HepG2 (cell line): Measurements from ENCODE around the gene NISCH. TPM values are rescaled to one million over a fixed set of nuclear protein-coding genes. Genes with fewer than 3 reads are reported as not detected.

Experiments
- ATAD3A ChIP-seq: sonication (generic); formaldehyde crosslinking; IDR thresholded peaks from 2 replicates; pipeline ENCODE4 v1.4.0; 2020; ENCODE audit warnings: missing genetic modification reagents
- EEA1 ChIP-seq: sonication (generic); formaldehyde crosslinking; IDR thresholded peaks from 2 replicates; pipeline ENCODE4 v1.5.1; 2020; ENCODE audit warnings: mild to moderate bottlenecking, missing genetic modification reagents, borderline replicate concordance
- ERF ChIP-seq: IDR thresholded peaks from 2 replicates; pipeline ENCODE4 v1.6.1; 2018; ENCODE audit warnings: missing biosample characterization, missing genetic modification reagents
- FOXK1 ChIP-seq: sonication (generic); formaldehyde crosslinking; IDR thresholded peaks from 2 replicates; pipeline ENCODE4 v1.4.0; 2020; ENCODE audit warnings: low read depth, missing genetic modification reagents, borderline replicate concordance
- KDM5A ChIP-seq: fragments of 200-600 bp; sonication (generic); IDR thresholded peaks from 2 replicates; pipeline ENCODE4 v1.7.0; 2018; ENCODE audit warnings: antibody characterized with exemption, mild to moderate bottlenecking, low read length, borderline replicate concordance
- KMT2B ChIP-seq: IDR thresholded peaks from 2 replicates; pipeline ENCODE4 v1.6.1; 2016; ENCODE audit warnings: missing genetic modification reagents, missing compliant biosample characterization
- NCOR1 ChIP-seq: fragments of 200-600 bp; sonication (generic); IDR thresholded peaks from 2 replicates; pipeline ENCODE4 v1.7.0; 2017; ENCODE audit warnings: antibody characterized with exemption, low read length, borderline replicate concordance
- NR2F6 ChIP-seq, 2 experiments: IDR thresholded peaks; 2 replicates each; pipeline ENCODE4 v1.6.1; 2016; ENCODE audit warnings: antibody characterized with exemption in 1 of 2, mild to moderate bottlenecking in 1 of 2
- PRPF4 ChIP-seq: fragments of 200-400 bp; formaldehyde crosslinking; IDR thresholded peaks from 2 replicates; pipeline ENCODE4 v1.6.1; 2016; ENCODE audit warnings: low read length, low read depth; ENCODE audit not compliant: poor library complexity, severe bottlenecking
- RARA ChIP-seq: IDR thresholded peaks from 2 replicates; pipeline ENCODE4 v1.6.1; 2016; ENCODE audit warnings: missing genetic modification reagents, missing compliant biosample characterization
- RBFOX2 ChIP-seq: fragments of 200-400 bp; formaldehyde crosslinking; IDR thresholded peaks from 2 replicates; pipeline ENCODE4 v1.6.1; 2017; ENCODE audit warnings: low read depth, mild to moderate bottlenecking, low read length
- RBM39 ChIP-seq: fragments of 200-400 bp; formaldehyde crosslinking; IDR thresholded peaks from one replicate; pipeline ENCODE4 v1.6.1; 2018; ENCODE audit warnings: antibody characterized with exemption, mild to moderate bottlenecking, low read depth, low read length; ENCODE audit not compliant: poor library complexity, severe bottlenecking
- REXO4 ChIP-seq: sonication (generic); formaldehyde crosslinking; IDR thresholded peaks from 2 replicates; pipeline ENCODE4 v1.8.0; 2022; ENCODE audit warnings: missing genetic modification reagents, mild to moderate bottlenecking, borderline replicate concordance
- RXRB ChIP-seq: IDR thresholded peaks from 2 replicates; pipeline ENCODE4 v1.6.1; 2016; ENCODE audit warnings: borderline replicate concordance, missing genetic modification reagents, missing compliant biosample characterization
- SMAD3 ChIP-seq: sonication (generic); formaldehyde crosslinking; IDR thresholded peaks from 2 replicates; pipeline ENCODE4 v1.4.0; 2020; ENCODE audit warnings: missing genetic modification reagents
- SOX13 ChIP-seq, 3 experiments: fragments of 450-650 bp in 1 of 3; sonication (generic) in 1 of 3; formaldehyde crosslinking in 1 of 3; IDR thresholded peaks in 2 of 3; conservative IDR thresholded peaks in 1 of 3; 2 replicates each; pipeline versions ENCODE4 v1.5.0 to v1.6.1; 2016 to 2020; ENCODE audit warnings: antibody characterized with exemption in 1 of 3, mild to moderate bottlenecking in 1 of 3, missing compliant biosample characterization in 1 of 3, missing genetic modification reagents in 1 of 3, moderate library complexity in 1 of 3
- SSRP1 ChIP-seq: IDR thresholded peaks from 2 replicates; pipeline ENCODE4 v1.6.1; 2016; ENCODE audit warnings: control low read depth
- TEAD3 ChIP-seq: optimal IDR thresholded peaks from 2 replicates; pipeline ENCODE3; 2016; ENCODE audit warnings: borderline replicate concordance
- ZFP36 ChIP-seq: fragments of 150-350 bp; IDR thresholded peaks from 2 replicates; pipeline ENCODE4 v1.6.1; 2018; ENCODE audit warnings: borderline replicate concordance, low read length, low read depth; ENCODE audit not compliant: partially characterized antibody
- ZFP36L2 ChIP-seq: sonication (generic); formaldehyde crosslinking; IDR thresholded peaks from 2 replicates; pipeline ENCODE4 v1.4.0; 2020; ENCODE audit warnings: missing genetic modification reagents
- ZNF136 ChIP-seq: sonication (generic); formaldehyde crosslinking; IDR thresholded peaks from 2 replicates; pipeline ENCODE4 v1.8.1; 2022; ENCODE audit warnings: low read depth, mild to moderate bottlenecking, moderate library complexity, missing genetic modification reagents
- ZNF3 ChIP-seq: IDR thresholded peaks from 2 replicates; pipeline ENCODE4 v1.7.0; 2017; ENCODE audit warnings: inconsistent platforms
- ZNF816 ChIP-seq: sonication (generic); formaldehyde crosslinking; IDR thresholded peaks from 2 replicates; pipeline ENCODE4 v1.8.0; 2022; ENCODE audit warnings: missing genetic modification reagents, mild to moderate bottlenecking, borderline replicate concordance
- ZNF879 ChIP-seq: sonication (generic); formaldehyde crosslinking; IDR thresholded peaks from 2 replicates; pipeline ENCODE4 v1.8.1; 2023; ENCODE audit warnings: missing genetic modification reagents
- ZSCAN21 ChIP-seq: sonication (generic); formaldehyde crosslinking; IDR thresholded peaks from 2 replicates; pipeline ENCODE4 v1.8.0; 2022; ENCODE audit warnings: mild to moderate bottlenecking, missing genetic modification reagents, moderate library complexity, borderline replicate concordance
- ZSCAN30 ChIP-seq: sonication (generic); formaldehyde crosslinking; IDR thresholded peaks from 2 replicates; pipeline ENCODE4 v1.5.0; 2020; ENCODE audit warnings: mild to moderate bottlenecking, missing genetic modification reagents
- polyA plus RNA-seq, 8 experiments: library from polyadenylated mRNA; depleted of rRNA in 3 of 8; stranded (reverse) in 7 of 8; unstranded in 1 of 8; fragments of >200 nt; fragmentation: Illumina TruSeq in 4 of 8; extraction: Trizol in 4 of 8; gene quantifications; 2 replicates each; pipeline versions ENCODE4 v1.2.1 to v1.2.3, GENCODE V29; 2011 to 2016; ENCODE audit warnings: low read depth in 4 of 8, missing spikeins in 1 of 8, mixed read lengths in 1 of 8; ENCODE audit not compliant: insufficient read depth in 1 of 8
- total RNA-seq, 5 experiments: library from RNA; depleted of rRNA; stranded (reverse); fragments of >200 nt; fragmentation: Illumina TruSeq; extraction: Trizol; gene quantifications; 2 replicates each; pipeline ENCODE4 v1.2.3, GENCODE V29; 2016; ENCODE audit warnings: low read depth in 1 of 5
- TF ChIP-seq, protein P1 (sequence below): sonication (generic); formaldehyde crosslinking; IDR thresholded peaks from 2 replicates; pipeline ENCODE4 v1.4.0; 2020; ENCODE audit warnings: missing genetic modification reagents
- TF ChIP-seq, protein P2 (sequence below): sonication (generic); formaldehyde crosslinking; IDR thresholded peaks from 2 replicates; pipeline ENCODE4; 2020; ENCODE audit warnings: missing genetic modification reagents, mild to moderate bottlenecking, borderline replicate concordance

NISCH gene
- total and polyA plus RNA-seq, 2 of the 13 experiments (the other 11 are each of a cell fraction or from before 2014, with no cell fraction given): 27.0 to 47.6 TPM

- TF ChIP-seq ZNF136 (CRISPR knock-in tag): no peak
- TF ChIP-seq REXO4: no peak
- no peak for TF ChIP-seq ZNF3 (CRISPR knock-in tag)
- TF ChIP-seq ZNF879 (CRISPR knock-in tag): no peak
- no peak for TF ChIP-seq ZSCAN21
- TF ChIP-seq, protein P1, sequence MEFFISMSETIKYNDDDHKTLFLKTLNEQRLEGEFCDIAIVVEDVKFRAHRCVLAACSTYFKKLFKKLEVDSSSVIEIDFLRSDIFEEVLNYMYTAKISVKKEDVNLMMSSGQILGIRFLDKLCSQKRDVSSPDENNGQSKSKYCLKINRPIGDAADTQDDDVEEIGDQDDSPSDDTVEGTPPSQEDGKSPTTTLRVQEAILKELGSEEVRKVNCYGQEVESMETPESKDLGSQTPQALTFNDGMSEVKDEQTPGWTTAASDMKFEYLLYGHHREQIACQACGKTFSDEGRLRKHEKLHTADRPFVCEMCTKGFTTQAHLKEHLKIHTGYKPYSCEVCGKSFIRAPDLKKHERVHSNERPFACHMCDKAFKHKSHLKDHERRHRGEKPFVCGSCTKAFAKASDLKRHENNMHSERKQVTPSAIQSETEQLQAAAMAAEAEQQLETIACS (CRISPR knock-in tag): no peak
- TF ChIP-seq ZSCAN30 (CRISPR knock-in tag): no peak
- TF ChIP-seq TEAD3 (CRISPR knock-in tag): peak; percentile 15
- no peak for TF ChIP-seq SSRP1 (CRISPR knock-in tag)
- TF ChIP-seq FOXK1 (CRISPR knock-in tag): no peak
- TF ChIP-seq ZNF816 (CRISPR knock-in tag): no peak
- no peak for TF ChIP-seq RARA (CRISPR knock-in tag)
- TF ChIP-seq NCOR1: no peak
- TF ChIP-seq ZFP36L2 (CRISPR knock-in tag): no peak
- no peak for TF ChIP-seq PRPF4
- TF ChIP-seq NR2F6 (IDR thresholded peaks at IDR 0.05): no peak
- no peak for TF ChIP-seq NR2F6 (CRISPR knock-in tag; IDR thresholded peaks at IDR 0.05)
- 0 out of 2 replicates have a peak, but pooled peaks have one; percentile 12 for TF ChIP-seq RXRB (CRISPR knock-in tag)
- TF ChIP-seq, protein P2, sequence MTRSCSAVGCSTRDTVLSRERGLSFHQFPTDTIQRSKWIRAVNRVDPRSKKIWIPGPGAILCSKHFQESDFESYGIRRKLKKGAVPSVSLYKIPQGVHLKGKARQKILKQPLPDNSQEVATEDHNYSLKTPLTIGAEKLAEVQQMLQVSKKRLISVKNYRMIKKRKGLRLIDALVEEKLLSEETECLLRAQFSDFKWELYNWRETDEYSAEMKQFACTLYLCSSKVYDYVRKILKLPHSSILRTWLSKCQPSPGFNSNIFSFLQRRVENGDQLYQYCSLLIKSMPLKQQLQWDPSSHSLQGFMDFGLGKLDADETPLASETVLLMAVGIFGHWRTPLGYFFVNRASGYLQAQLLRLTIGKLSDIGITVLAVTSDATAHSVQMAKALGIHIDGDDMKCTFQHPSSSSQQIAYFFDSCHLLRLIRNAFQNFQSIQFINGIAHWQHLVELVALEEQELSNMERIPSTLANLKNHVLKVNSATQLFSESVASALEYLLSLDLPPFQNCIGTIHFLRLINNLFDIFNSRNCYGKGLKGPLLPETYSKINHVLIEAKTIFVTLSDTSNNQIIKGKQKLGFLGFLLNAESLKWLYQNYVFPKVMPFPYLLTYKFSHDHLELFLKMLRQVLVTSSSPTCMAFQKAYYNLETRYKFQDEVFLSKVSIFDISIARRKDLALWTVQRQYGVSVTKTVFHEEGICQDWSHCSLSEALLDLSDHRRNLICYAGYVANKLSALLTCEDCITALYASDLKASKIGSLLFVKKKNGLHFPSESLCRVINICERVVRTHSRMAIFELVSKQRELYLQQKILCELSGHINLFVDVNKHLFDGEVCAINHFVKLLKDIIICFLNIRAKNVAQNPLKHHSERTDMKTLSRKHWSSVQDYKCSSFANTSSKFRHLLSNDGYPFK (CRISPR knock-in tag): no peak
- TF ChIP-seq KDM5A: no peak
- TF ChIP-seq ZFP36: no peak
- no peak for TF ChIP-seq EEA1 (CRISPR knock-in tag)
- TF ChIP-seq SMAD3: no peak
- no peak for TF ChIP-seq SOX13 (IDR thresholded peaks at IDR 0.05)
- TF ChIP-seq SOX13 (CRISPR knock-in tag; conservative IDR thresholded peaks at IDR 0.05 in 1 of 2, IDR thresholded peaks at IDR 0.05 in 1 of 2): no peak
- no peak for TF ChIP-seq ATAD3A (CRISPR knock-in tag)
- TF ChIP-seq KMT2B (CRISPR knock-in tag): 0 out of 2 replicates have a peak, but pooled peaks have one; percentile 26
- TF ChIP-seq RBM39: no peak
- TF ChIP-seq RBFOX2: no peak
- no peak for TF ChIP-seq ERF (CRISPR knock-in tag)
These were observed 40.6 kb downstream of the NISCH start (continued) for GRCh38 chr3:52495777-52496602.
